Cortex of kidney (tissue), 1 donor: ENCODE results near the gene RAB11FIP2.

ENCODE experiments used
- DNase-seq: peaks from one replicate; lab custom pipeline; 2025; lab: John Stamatoyannopoulos, UW

The RAB11FIP2 gene

GRCh38 chr10:118033905-118034304, 12.8 kb downstream of the RAB11FIP2 start:
- no peak for DNase-seq

- DNase-seq: no peak
These were observed 14.2 kb downstream of the RAB11FIP2 start for GRCh38 chr10:118032564-118032963.

- DNase-seq: no peak
These were observed 15.2 kb downstream of the RAB11FIP2 start for GRCh38 chr10:118031351-118032075.

- DNase-seq: no peak
These were observed 18.1 kb downstream of the RAB11FIP2 start for GRCh38 chr10:118028619-118029018.

GRCh38 chr10:118027397-118027796, 19.3 kb downstream of the RAB11FIP2 start:
- DNase-seq: no peak

- no peak for DNase-seq
These were observed 19.8 kb downstream of the RAB11FIP2 start for GRCh38 chr10:118026936-118027335.

- no peak for DNase-seq
These were observed 26.4 kb downstream of the RAB11FIP2 start for GRCh38 chr10:118020365-118020764.

- no peak for DNase-seq
These were observed 28.9 kb downstream of the RAB11FIP2 start for GRCh38 chr10:118017850-118018249.

GRCh38 chr10:118017071-118017740, 29.5 kb downstream of the RAB11FIP2 start:
- no peak for DNase-seq

GRCh38 chr10:118012952-118013525, 33.7 kb downstream of the RAB11FIP2 start:
- DNase-seq: no peak

- DNase-seq: no peak
These were observed 39.0 kb downstream of the RAB11FIP2 start for GRCh38 chr10:118007773-118008172.

GRCh38 chr10:118003126-118003525, 43.6 kb downstream of the RAB11FIP2 start:
- DNase-seq: no peak

GRCh38 chr10:118002581-118002980, 44.2 kb downstream of the RAB11FIP2 start:
- no peak for DNase-seq

- no peak for DNase-seq
These were observed 49.1 kb downstream of the RAB11FIP2 start for GRCh38 chr10:117997673-117998072.

- no peak for DNase-seq
These were observed 50.0 kb downstream of the RAB11FIP2 start for GRCh38 chr10:117996709-117997108.

GRCh38 chr10:117994771-117995170, 52.0 kb downstream of the RAB11FIP2 start:
- no peak for DNase-seq

GRCh38 chr10:117993166-117993565, 53.6 kb downstream of the RAB11FIP2 start:
- DNase-seq: no peak

GRCh38 chr10:117991701-117992100, 55.0 kb downstream of the RAB11FIP2 start:
- DNase-seq: no peak

GRCh38 chr10:117989962-117990361, 56.8 kb downstream of the RAB11FIP2 start:
- DNase-seq: no peak

GRCh38 chr10:117988814-117989213, 57.9 kb downstream of the RAB11FIP2 start:
- no peak for DNase-seq

GRCh38 chr10:117987244-117987909, 59.4 kb downstream of the RAB11FIP2 start:
- no peak for DNase-seq

- DNase-seq: no peak
These were observed 62.8 kb downstream of the RAB11FIP2 start for GRCh38 chr10:117983961-117984360.
